HepG2 (cell line): Measurements from ENCODE around the gene KIAA2012.

Experiments
- HDAC1 ChIP-seq: sonication (generic); formaldehyde crosslinking; IDR thresholded peaks from 2 replicates; pipeline ENCODE4 v1.5.1; 2020; ENCODE audit warnings: mild to moderate bottlenecking, missing genetic modification reagents
- NFE2L2 ChIP-seq: fragments of 150-350 bp; IDR thresholded peaks from 2 replicates; pipeline ENCODE4 v1.6.1; 2014; ENCODE audit warnings: low read length
- POLR2A ChIP-seq, 2 experiments: IDR thresholded peaks; 2 replicates each; pipeline ENCODE4 v1.6.1; 2011; ENCODE audit warnings: low read depth in 2 of 2, low read length in 2 of 2, mild to moderate bottlenecking in 1 of 2, moderate library complexity in 1 of 2; ENCODE audit not compliant: insufficient read depth in 1 of 2
- TAF1 ChIP-seq: sonication (generic); formaldehyde crosslinking; IDR thresholded peaks from 2 replicates; pipeline ENCODE4 v1.4.0; 2020; ENCODE audit warnings: missing genetic modification reagents
- ZFP37 ChIP-seq: sonication (generic); formaldehyde crosslinking; IDR thresholded peaks from 2 replicates; pipeline ENCODE4 v1.4.0; 2020; ENCODE audit warnings: missing genetic modification reagents, borderline replicate concordance
- ZNF274 ChIP-seq: sonication (generic); formaldehyde crosslinking; IDR thresholded peaks from 2 replicates; pipeline ENCODE4 v1.5.1; 2020; ENCODE audit warnings: mild to moderate bottlenecking, missing genetic modification reagents
- ZNF431 ChIP-seq: sonication (generic); formaldehyde crosslinking; IDR thresholded peaks from 2 replicates; pipeline ENCODE4 v1.9.0; 2022; ENCODE audit warnings: missing genetic modification reagents, low read depth, mild to moderate bottlenecking, borderline replicate concordance
- ZNF501 ChIP-seq: sonication (generic); formaldehyde crosslinking; IDR thresholded peaks from 2 replicates; pipeline ENCODE4 v1.5.1; 2020; ENCODE audit warnings: mild to moderate bottlenecking, moderate library complexity, missing genetic modification reagents
- TF ChIP-seq, protein P1 (sequence below): sonication (generic); formaldehyde crosslinking; IDR thresholded peaks from 2 replicates; pipeline ENCODE4 v1.5.0; 2020; ENCODE audit warnings: mild to moderate bottlenecking, missing genetic modification reagents, moderate library complexity
- TF ChIP-seq, protein P2 (sequence below): sonication (generic); formaldehyde crosslinking; IDR thresholded peaks from 2 replicates; pipeline ENCODE4 v1.4.0; 2020; ENCODE audit warnings: missing genetic modification reagents
- TF ChIP-seq, protein P3 (sequence below): IDR thresholded peaks from 2 replicates; pipeline ENCODE4 v1.6.1; 2018; ENCODE audit warnings: missing genetic modification reagents
- TF ChIP-seq, protein P4 (sequence below), 2 experiments: sonication (generic) in 1 of 2; formaldehyde crosslinking in 1 of 2; IDR thresholded peaks; 2 replicates each; pipeline versions ENCODE4 v1.5.1 to v1.6.1; 2011 to 2020; ENCODE audit warnings: borderline replicate concordance in 1 of 2, low read depth in 1 of 2, low read length in 1 of 2, mild to moderate bottlenecking in 1 of 2, missing genetic modification reagents in 1 of 2, moderate library complexity in 1 of 2
- TF ChIP-seq, protein P5 (sequence below): sonication (generic); formaldehyde crosslinking; IDR thresholded peaks from 2 replicates; pipeline ENCODE4 v1.4.0; 2020; ENCODE audit warnings: missing genetic modification reagents
- TF ChIP-seq, protein P6 (sequence below): sonication (generic); formaldehyde crosslinking; IDR thresholded peaks from 2 replicates; pipeline ENCODE4 v1.4.0; 2020; ENCODE audit warnings: missing genetic modification reagents

DNA sequence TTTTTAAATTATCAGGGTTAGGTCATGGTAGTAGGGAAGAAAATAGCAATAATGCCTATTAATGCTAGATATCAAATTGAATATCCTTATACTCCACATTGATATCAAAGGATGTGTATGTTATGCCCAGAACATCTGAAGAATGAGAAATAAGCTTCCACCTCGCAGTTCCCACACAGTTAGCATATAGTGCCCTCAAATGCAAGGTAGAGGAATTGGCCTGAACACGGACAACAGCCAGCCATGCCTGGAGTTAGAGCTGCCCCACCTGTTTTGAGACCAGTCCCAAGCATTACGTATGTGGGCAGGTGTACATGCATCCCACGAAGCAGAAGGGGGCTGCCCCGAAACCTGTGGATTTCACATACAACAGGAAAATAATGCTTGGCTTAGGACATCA lies 85.7 kb downstream of the KIAA2012 start:
- TF ChIP-seq, protein P1, sequence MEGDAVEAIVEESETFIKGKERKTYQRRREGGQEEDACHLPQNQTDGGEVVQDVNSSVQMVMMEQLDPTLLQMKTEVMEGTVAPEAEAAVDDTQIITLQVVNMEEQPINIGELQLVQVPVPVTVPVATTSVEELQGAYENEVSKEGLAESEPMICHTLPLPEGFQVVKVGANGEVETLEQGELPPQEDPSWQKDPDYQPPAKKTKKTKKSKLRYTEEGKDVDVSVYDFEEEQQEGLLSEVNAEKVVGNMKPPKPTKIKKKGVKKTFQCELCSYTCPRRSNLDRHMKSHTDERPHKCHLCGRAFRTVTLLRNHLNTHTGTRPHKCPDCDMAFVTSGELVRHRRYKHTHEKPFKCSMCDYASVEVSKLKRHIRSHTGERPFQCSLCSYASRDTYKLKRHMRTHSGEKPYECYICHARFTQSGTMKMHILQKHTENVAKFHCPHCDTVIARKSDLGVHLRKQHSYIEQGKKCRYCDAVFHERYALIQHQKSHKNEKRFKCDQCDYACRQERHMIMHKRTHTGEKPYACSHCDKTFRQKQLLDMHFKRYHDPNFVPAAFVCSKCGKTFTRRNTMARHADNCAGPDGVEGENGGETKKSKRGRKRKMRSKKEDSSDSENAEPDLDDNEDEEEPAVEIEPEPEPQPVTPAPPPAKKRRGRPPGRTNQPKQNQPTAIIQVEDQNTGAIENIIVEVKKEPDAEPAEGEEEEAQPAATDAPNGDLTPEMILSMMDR (CRISPR knock-in tag), result peak; percentile 58
- TF ChIP-seq, protein P2, sequence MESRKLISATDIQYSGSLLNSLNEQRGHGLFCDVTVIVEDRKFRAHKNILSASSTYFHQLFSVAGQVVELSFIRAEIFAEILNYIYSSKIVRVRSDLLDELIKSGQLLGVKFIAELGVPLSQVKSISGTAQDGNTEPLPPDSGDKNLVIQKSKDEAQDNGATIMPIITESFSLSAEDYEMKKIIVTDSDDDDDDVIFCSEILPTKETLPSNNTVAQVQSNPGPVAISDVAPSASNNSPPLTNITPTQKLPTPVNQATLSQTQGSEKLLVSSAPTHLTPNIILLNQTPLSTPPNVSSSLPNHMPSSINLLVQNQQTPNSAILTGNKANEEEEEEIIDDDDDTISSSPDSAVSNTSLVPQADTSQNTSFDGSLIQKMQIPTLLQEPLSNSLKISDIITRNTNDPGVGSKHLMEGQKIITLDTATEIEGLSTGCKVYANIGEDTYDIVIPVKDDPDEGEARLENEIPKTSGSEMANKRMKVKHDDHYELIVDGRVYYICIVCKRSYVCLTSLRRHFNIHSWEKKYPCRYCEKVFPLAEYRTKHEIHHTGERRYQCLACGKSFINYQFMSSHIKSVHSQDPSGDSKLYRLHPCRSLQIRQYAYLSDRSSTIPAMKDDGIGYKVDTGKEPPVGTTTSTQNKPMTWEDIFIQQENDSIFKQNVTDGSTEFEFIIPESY (CRISPR knock-in tag), result no peak
- TF ChIP-seq, protein P3, sequence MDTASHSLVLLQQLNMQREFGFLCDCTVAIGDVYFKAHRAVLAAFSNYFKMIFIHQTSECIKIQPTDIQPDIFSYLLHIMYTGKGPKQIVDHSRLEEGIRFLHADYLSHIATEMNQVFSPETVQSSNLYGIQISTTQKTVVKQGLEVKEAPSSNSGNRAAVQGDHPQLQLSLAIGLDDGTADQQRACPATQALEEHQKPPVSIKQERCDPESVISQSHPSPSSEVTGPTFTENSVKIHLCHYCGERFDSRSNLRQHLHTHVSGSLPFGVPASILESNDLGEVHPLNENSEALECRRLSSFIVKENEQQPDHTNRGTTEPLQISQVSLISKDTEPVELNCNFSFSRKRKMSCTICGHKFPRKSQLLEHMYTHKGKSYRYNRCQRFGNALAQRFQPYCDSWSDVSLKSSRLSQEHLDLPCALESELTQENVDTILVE (CRISPR knock-in tag), result no peak
- TF ChIP-seq, protein P4, sequence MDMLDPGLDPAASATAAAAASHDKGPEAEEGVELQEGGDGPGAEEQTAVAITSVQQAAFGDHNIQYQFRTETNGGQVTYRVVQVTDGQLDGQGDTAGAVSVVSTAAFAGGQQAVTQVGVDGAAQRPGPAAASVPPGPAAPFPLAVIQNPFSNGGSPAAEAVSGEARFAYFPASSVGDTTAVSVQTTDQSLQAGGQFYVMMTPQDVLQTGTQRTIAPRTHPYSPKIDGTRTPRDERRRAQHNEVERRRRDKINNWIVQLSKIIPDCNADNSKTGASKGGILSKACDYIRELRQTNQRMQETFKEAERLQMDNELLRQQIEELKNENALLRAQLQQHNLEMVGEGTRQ (IDR thresholded peaks at IDR 0.05; ENCODE audit: low read depth, low read length), result no peak
- TF ChIP-seq, protein P4 (CRISPR knock-in tag; IDR thresholded peaks at IDR 0.05; ENCODE audit: borderline replicate concordance), result no peak
- TF ChIP-seq HDAC1 (CRISPR knock-in tag) (no peak), TAF1 (CRISPR knock-in tag) (no peak), ZNF274 (CRISPR knock-in tag) (no peak), ZNF431 (CRISPR knock-in tag) (no peak), ZFP37 (CRISPR knock-in tag) (no peak), NFE2L2 (no peak), POLR2A (IDR thresholded peaks at IDR 0.05; ENCODE audit: insufficient read depth in 1 of 2, low read depth in 2 of 2, low read length in 2 of 2) (no peak), ZNF501 (CRISPR knock-in tag) (no peak)
- TF ChIP-seq, protein P5, sequence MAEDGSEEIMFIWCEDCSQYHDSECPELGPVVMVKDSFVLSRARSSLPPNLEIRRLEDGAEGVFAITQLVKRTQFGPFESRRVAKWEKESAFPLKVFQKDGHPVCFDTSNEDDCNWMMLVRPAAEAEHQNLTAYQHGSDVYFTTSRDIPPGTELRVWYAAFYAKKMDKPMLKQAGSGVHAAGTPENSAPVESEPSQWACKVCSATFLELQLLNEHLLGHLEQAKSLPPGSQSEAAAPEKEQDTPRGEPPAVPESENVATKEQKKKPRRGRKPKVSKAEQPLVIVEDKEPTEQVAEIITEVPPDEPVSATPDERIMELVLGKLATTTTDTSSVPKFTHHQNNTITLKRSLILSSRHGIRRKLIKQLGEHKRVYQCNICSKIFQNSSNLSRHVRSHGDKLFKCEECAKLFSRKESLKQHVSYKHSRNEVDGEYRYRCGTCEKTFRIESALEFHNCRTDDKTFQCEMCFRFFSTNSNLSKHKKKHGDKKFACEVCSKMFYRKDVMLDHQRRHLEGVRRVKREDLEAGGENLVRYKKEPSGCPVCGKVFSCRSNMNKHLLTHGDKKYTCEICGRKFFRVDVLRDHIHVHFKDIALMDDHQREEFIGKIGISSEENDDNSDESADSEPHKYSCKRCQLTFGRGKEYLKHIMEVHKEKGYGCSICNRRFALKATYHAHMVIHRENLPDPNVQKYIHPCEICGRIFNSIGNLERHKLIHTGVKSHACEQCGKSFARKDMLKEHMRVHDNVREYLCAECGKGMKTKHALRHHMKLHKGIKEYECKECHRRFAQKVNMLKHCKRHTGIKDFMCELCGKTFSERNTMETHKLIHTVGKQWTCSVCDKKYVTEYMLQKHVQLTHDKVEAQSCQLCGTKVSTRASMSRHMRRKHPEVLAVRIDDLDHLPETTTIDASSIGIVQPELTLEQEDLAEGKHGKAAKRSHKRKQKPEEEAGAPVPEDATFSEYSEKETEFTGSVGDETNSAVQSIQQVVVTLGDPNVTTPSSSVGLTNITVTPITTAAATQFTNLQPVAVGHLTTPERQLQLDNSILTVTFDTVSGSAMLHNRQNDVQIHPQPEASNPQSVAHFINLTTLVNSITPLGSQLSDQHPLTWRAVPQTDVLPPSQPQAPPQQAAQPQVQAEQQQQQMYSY (CRISPR knock-in tag), result no peak
- TF ChIP-seq, protein P6, sequence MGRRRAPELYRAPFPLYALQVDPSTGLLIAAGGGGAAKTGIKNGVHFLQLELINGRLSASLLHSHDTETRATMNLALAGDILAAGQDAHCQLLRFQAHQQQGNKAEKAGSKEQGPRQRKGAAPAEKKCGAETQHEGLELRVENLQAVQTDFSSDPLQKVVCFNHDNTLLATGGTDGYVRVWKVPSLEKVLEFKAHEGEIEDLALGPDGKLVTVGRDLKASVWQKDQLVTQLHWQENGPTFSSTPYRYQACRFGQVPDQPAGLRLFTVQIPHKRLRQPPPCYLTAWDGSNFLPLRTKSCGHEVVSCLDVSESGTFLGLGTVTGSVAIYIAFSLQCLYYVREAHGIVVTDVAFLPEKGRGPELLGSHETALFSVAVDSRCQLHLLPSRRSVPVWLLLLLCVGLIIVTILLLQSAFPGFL (CRISPR knock-in tag), result no peak
